Measurements from ENCODE around the gene TGFBR3. TPM values are rescaled to one million over a fixed set of nuclear protein-coding genes. Genes with fewer than 3 reads are reported as not detected.

Gene TGFBR3
- total and polyA plus RNA-seq, 8 donors, result 4.2 to 689 (median 71.5) TPM

DNA sequence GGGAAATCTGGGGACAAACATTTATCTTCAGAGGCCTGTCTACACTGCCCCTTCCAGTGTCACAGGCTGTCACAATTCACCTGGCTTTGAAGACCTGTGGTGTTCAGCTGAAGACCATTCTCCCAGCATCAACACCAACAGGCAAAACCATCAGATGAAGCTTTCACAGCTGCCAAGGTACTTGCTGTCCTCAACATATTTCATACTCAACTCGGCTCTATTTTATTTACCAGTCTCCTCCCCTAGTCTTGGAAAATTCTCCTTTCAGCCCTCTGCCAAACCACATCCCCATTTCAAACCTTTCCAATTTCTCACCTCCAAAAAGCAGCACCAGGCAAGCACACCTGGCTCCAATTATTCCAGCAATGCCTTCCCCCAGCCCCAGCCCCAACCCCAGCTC lies 108.8 kb downstream of the TGFBR3 start:
- Histone ChIP-seq H3K4me1 (peaks cover 0 to 49% (median 23%) of the 10 kb centered on the region in 4 donors), H3K9me3 (no peaks in the 10 kb centered on the region), H3K36me3 (no peaks in the 10 kb centered on the region), H3K27me3 (no peaks in the 10 kb centered on the region), H3K27ac (peak overlapping the region in 2 of 5 donors; percentile 12 to 47), H3K4me3 (no peak overlapping the region)
- WGBS, 5 donors, result 20 to 61% (median 46%) methylated on average over 1 of the region's 1 CpG
- no peak for DNase-seq
- intact Hi-C loops (cut with DNase I; ENCODE audit: low total_unique reads), result no loop called here
- TF ChIP-seq POLR2AphosphoS5 (IDR thresholded peaks at IDR 0.05) (no peak), EP300 (IDR thresholded peaks at IDR 0.05) (no peak), POLR2A (IDR thresholded peaks at IDR 0.05) (no peak)
- TF ChIP-seq, protein P1, sequence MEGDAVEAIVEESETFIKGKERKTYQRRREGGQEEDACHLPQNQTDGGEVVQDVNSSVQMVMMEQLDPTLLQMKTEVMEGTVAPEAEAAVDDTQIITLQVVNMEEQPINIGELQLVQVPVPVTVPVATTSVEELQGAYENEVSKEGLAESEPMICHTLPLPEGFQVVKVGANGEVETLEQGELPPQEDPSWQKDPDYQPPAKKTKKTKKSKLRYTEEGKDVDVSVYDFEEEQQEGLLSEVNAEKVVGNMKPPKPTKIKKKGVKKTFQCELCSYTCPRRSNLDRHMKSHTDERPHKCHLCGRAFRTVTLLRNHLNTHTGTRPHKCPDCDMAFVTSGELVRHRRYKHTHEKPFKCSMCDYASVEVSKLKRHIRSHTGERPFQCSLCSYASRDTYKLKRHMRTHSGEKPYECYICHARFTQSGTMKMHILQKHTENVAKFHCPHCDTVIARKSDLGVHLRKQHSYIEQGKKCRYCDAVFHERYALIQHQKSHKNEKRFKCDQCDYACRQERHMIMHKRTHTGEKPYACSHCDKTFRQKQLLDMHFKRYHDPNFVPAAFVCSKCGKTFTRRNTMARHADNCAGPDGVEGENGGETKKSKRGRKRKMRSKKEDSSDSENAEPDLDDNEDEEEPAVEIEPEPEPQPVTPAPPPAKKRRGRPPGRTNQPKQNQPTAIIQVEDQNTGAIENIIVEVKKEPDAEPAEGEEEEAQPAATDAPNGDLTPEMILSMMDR (IDR thresholded peaks at IDR 0.05), result no peak

DNA sequence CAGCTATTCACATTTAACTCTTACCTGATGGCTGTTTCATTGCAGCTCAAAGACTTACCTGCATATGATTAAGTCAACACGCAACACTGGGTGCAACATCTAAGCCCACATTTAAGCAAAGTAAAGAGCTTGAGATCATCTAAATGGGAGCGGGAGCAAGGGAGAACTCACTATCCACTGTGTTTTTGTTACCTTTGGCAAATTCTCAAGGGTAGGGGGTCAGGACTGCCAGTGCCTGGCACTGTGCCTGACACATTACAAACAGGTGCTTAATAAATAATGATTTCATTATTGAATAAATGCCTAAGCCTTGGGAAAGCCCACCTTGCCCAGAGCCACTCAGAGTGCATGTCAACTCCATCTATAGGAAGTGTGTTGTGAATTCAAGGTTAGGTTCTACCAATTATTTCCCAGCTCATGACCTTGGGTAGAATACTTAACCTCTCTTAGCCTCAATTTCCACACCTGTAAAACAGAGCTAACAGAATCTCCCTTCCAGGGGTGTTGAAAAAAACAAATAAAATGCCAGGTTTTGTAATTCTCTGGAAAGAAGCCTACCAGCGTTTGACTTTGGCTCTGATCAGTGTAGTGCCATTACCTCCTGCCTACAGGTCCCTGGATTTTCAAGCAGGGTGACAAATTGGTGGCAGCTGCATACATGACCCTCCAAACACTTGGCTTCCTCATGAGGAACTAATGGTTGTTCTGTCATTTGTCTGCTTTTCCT lies 109.7 kb downstream of the TGFBR3 start:
- 41 to 82% (median 62%) methylated on average over 3 of the region's 3 CpGs for WGBS, 5 donors
- Histone ChIP-seq H3K4me3 (no peak overlapping the region), H3K36me3 (no peaks in the 10 kb centered on the region), H3K27me3 (no peaks in the 10 kb centered on the region), H3K9me3 (no peaks in the 10 kb centered on the region), H3K27ac (peak overlapping the region in 2 of 5 donors; percentile 12 to 47), H3K4me1 (peaks cover 0 to 39% (median 18%) of the 10 kb centered on the region in 4 donors)
- TF ChIP-seq EP300 (IDR thresholded peaks at IDR 0.05) (no peak), POLR2A (IDR thresholded peaks at IDR 0.05) (no peak), POLR2AphosphoS5 (IDR thresholded peaks at IDR 0.05) (no peak)
- TF ChIP-seq, protein P1 (IDR thresholded peaks at IDR 0.05), result no peak
- DNase-seq, result no peak
- intact Hi-C loops (cut with DNase I; ENCODE audit: low total_unique reads), result no loop called here

DNA sequence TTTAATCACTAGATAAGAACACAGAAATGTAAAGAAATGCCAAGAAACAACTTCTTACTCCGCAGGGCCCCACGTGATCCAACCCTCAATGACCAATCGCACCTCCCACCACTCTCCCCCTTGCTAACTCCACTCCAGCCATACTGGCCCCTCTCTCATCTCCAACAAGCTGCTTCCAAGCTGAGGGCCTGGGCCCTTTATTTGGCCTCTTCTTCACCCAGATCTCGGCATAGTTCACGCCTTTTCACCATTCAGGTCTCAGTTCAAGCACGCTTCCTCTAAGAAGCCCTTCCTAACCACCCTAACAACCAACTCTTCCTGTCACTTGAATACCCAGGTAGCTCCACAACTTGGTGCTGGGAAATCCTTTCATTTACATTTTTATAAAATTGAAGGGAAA lies 110.7 kb downstream of the TGFBR3 start:
- Histone ChIP-seq H3K9me3 (no peaks in the 10 kb centered on the region), H3K27me3 (no peaks in the 10 kb centered on the region), H3K4me3 (no peak overlapping the region), H3K4me1 (peaks cover 0 to 37% (median 18%) of the 10 kb centered on the region in 4 donors), H3K27ac (peak overlapping the region in 1 of 5 donors; percentile 3), H3K36me3 (peaks cover 0 to 2% (median 0%) of the 10 kb centered on the region in 4 donors)
- DNase-seq, result no peak
- WGBS, 5 donors, result 82 to 92% (median 89%) methylated on average over 6 of the region's 6 CpGs
- intact Hi-C loops (cut with DNase I; ENCODE audit: low total_unique reads), result no loop called here
- TF ChIP-seq, protein P1 (IDR thresholded peaks at IDR 0.05), result no peak
- TF ChIP-seq EP300 (IDR thresholded peaks at IDR 0.05), result no peak
- no peak for TF ChIP-seq POLR2A (IDR thresholded peaks at IDR 0.05)
- TF ChIP-seq POLR2AphosphoS5 (IDR thresholded peaks at IDR 0.05), result no peak

GRCh38 chr1:91774520-91775203 lies 111.3 kb downstream of the TGFBR3 start:
- Histone ChIP-seq H3K27ac (peak overlapping the region in 1 of 5 donors; percentile 40), H3K27me3 (no peaks in the 10 kb centered on the region), H3K4me1 (peaks cover 0 to 35% (median 16%) of the 10 kb centered on the region in 4 donors), H3K36me3 (peaks cover 0 to 2% (median 0%) of the 10 kb centered on the region in 4 donors), H3K9me3 (no peaks in the 10 kb centered on the region), H3K4me3 (no peak overlapping the region)
- DNase-seq, result no peak
- intact Hi-C loops (cut with DNase I; ENCODE audit: low total_unique reads), result no loop called here
- WGBS, 5 donors, result 69 to 84% (median 81%) methylated on average over 7 of the region's 7 CpGs
- TF ChIP-seq POLR2A (IDR thresholded peaks at IDR 0.05) (no peak), EP300 (IDR thresholded peaks at IDR 0.05) (no peak), POLR2AphosphoS5 (IDR thresholded peaks at IDR 0.05) (no peak)
- TF ChIP-seq, protein P1 (IDR thresholded peaks at IDR 0.05), result no peak

Data from stomach (tissue), 9 donors.